ENCODE measurements around the gene CEP350. TPM values are rescaled to one million over a fixed set of nuclear protein-coding genes. Genes with fewer than 3 reads are reported as not detected.

The CEP350 gene
- total and polyA plus RNA-seq, 2 experiments from 2014 or later: 19.0 to 72.6 TPM

- no peak overlapping the region for H3K27ac ChIP-seq
- no peaks in the 10 kb centered on the region for H3K9me3 ChIP-seq (ENCODE audit: low read depth)
- no peaks in the 10 kb centered on the region for H3K79me2 ChIP-seq
- H3K4me2 ChIP-seq: no peak overlapping the region
- H3K36me3 ChIP-seq (replicated peaks; ENCODE audit: insufficient read depth, low read depth): no peaks in the 10 kb centered on the region
- 98% methylated on average over 4 of the region's 4 CpGs for WGBS (ENCODE audit: low lambda C conversion rate, missing lambda C conversion rate)
- H2AFZ ChIP-seq: no peak overlapping the region
- no peaks in the 10 kb centered on the region for H3K4me1 ChIP-seq (ENCODE audit: insufficient read depth)
- DNase-seq (ENCODE audit: low spot score): no peak
- no peaks in the 10 kb centered on the region for H3K27me3 ChIP-seq
- no peaks in the 10 kb centered on the region for H3K9me2 ChIP-seq (replicated peaks; ENCODE audit: insufficient read depth)
- TF ChIP-seq EZH2 (IDR thresholded peaks at IDR 0.05; ENCODE audit: borderline replicate concordance) (no peak), CTCF (IDR thresholded peaks at IDR 0.05; ENCODE audit: poor library complexity) (no peak), EZH2phosphoT487 (IDR thresholded peaks at IDR 0.05; ENCODE audit: low read depth, severe bottlenecking, unreplicated experiment) (no peak)
- no peaks in the 10 kb centered on the region for H4K20me1 ChIP-seq (ENCODE audit: insufficient read depth, poor library complexity, severe bottlenecking)
- H3K4me3 ChIP-seq: no peak overlapping the region
Observed at GRCh38 chr1:180065408-180065807, 110.8 kb downstream of the CEP350 start.

GRCh38 chr1:180066150-180066549, 111.5 kb downstream of the CEP350 start:
- Histone ChIP-seq H3K36me3 (replicated peaks; ENCODE audit: insufficient read depth, low read depth) (no peaks in the 10 kb centered on the region), H3K27ac (no peak overlapping the region), H3K9me2 (replicated peaks; ENCODE audit: insufficient read depth) (no peaks in the 10 kb centered on the region), H3K9me3 (ENCODE audit: low read depth) (no peaks in the 10 kb centered on the region), H2AFZ (no peak overlapping the region), H3K4me3 (no peak overlapping the region), H4K20me1 (ENCODE audit: insufficient read depth, poor library complexity, severe bottlenecking) (no peaks in the 10 kb centered on the region), H3K4me2 (no peak overlapping the region), H3K79me2 (no peaks in the 10 kb centered on the region), H3K4me1 (ENCODE audit: insufficient read depth) (no peaks in the 10 kb centered on the region), H3K27me3 (no peaks in the 10 kb centered on the region)
- no peak for DNase-seq (ENCODE audit: low spot score)
- WGBS (ENCODE audit: low lambda C conversion rate, missing lambda C conversion rate): 84% methylated on average over 3 of the region's 3 CpGs
- TF ChIP-seq EZH2phosphoT487 (IDR thresholded peaks at IDR 0.05; ENCODE audit: low read depth, severe bottlenecking, unreplicated experiment) (no peak), EZH2 (IDR thresholded peaks at IDR 0.05; ENCODE audit: borderline replicate concordance) (no peak), CTCF (IDR thresholded peaks at IDR 0.05; ENCODE audit: poor library complexity) (no peak)

GRCh38 chr1:180070286-180070685, 115.7 kb downstream of the CEP350 start:
- Histone ChIP-seq H3K9me3 (ENCODE audit: low read depth) (no peaks in the 10 kb centered on the region), H2AFZ (no peak overlapping the region), H3K36me3 (replicated peaks; ENCODE audit: insufficient read depth, low read depth) (no peaks in the 10 kb centered on the region)

More at GRCh38 chr1:180070286-180070685, 115.7 kb downstream of the CEP350 start:
- WGBS (ENCODE audit: low lambda C conversion rate, missing lambda C conversion rate): 89% methylated on average over 6 of the region's 6 CpGs
- H3K79me2 ChIP-seq: no peaks in the 10 kb centered on the region
- H3K4me1 ChIP-seq (ENCODE audit: insufficient read depth): no peaks in the 10 kb centered on the region
- no peak for DNase-seq (ENCODE audit: low spot score)
- no peaks in the 10 kb centered on the region for H3K27me3 ChIP-seq
- H3K27ac ChIP-seq: no peak overlapping the region
- H3K9me2 ChIP-seq (replicated peaks; ENCODE audit: insufficient read depth): no peaks in the 10 kb centered on the region
- H3K4me3 ChIP-seq: no peak overlapping the region
- TF ChIP-seq CTCF (IDR thresholded peaks at IDR 0.05; ENCODE audit: poor library complexity) (no peak), EZH2phosphoT487 (IDR thresholded peaks at IDR 0.05; ENCODE audit: low read depth, severe bottlenecking, unreplicated experiment) (no peak), EZH2 (IDR thresholded peaks at IDR 0.05; ENCODE audit: borderline replicate concordance) (no peak)
- H4K20me1 ChIP-seq (ENCODE audit: insufficient read depth, poor library complexity, severe bottlenecking): no peaks in the 10 kb centered on the region
- no peak overlapping the region for H3K4me2 ChIP-seq
